ENCODE data around the gene TSSC4.

Gene TSSC4

GRCh38 chr11:2436013-2436520 is 35.5 kb downstream of the TSSC4 start:
- no peak for DNase-seq

GRCh38 chr11:2436521-2437031 is 36.0 kb downstream of the TSSC4 start:
- DNase-seq: no peak

GRCh38 chr11:2437516-2437915 is 37.0 kb downstream of the TSSC4 start:
- no peak for DNase-seq

GRCh38 chr11:2439820-2440219 is 39.3 kb downstream of the TSSC4 start:
- no peak for DNase-seq

- no peak for DNase-seq
Observed at GRCh38 chr11:2440646-2441045, 40.1 kb downstream of the TSSC4 start.

- no peak for DNase-seq
Observed at GRCh38 chr11:2441171-2441570, 40.6 kb downstream of the TSSC4 start.

- no peak for DNase-seq
Observed at GRCh38 chr11:2442589-2442988, 42.0 kb downstream of the TSSC4 start.

- DNase-seq: no peak
Observed at GRCh38 chr11:2443406-2443805, 42.9 kb downstream of the TSSC4 start.

- no peak for DNase-seq
Observed at GRCh38 chr11:2443881-2444820, 43.6 kb downstream of the TSSC4 start, which contains the start of gene TRPM5. TSS of gene TRPM5 (minus strand) at chr11:2444514. CDS start at chr11:2423036, 21,478 bp downstream.

- no peak for DNase-seq
Observed at GRCh38 chr11:2444821-2445745, 44.5 kb downstream of the TSSC4 start, which contains the start of gene KCNQ1. TSS of gene KCNQ1 (plus strand) at chr11:2445008. CDS start at chr11:2445099, 91 bp downstream.

- DNase-seq: no peak
Observed at GRCh38 chr11:2445746-2446551, 45.4 kb downstream of the TSSC4 start.

- no peak for DNase-seq
Observed at GRCh38 chr11:2446590-2447252, 46.2 kb downstream of the TSSC4 start.

GRCh38 chr11:2447253-2447950 is 46.9 kb downstream of the TSSC4 start:
- DNase-seq: no peak

- no peak for DNase-seq
Observed at GRCh38 chr11:2447951-2448650, 47.6 kb downstream of the TSSC4 start.

- no peak for DNase-seq
Observed at GRCh38 chr11:2448661-2449547, 48.4 kb downstream of the TSSC4 start.

- no peak for DNase-seq
Observed at GRCh38 chr11:2449548-2450320, 49.2 kb downstream of the TSSC4 start.

- DNase-seq: no peak
Observed at GRCh38 chr11:2450321-2451041, 49.9 kb downstream of the TSSC4 start.

- no peak for DNase-seq
Observed at GRCh38 chr11:2451336-2451735, 50.8 kb downstream of the TSSC4 start.

All from NCI-H187 treated with DMSO at 0.1 percent for 48 hours (cell line).